A673 (cell line): ENCODE data around the gene GGCT. TPM values are rescaled to one million over a fixed set of nuclear protein-coding genes. Genes with fewer than 3 reads are reported as not detected.
"Not testable (repeated sequence)": the region's sequence is repeated elsewhere in the genome, so short reads cannot be mapped to it uniquely, and the experiment has no call there.

Experiments
- BruUV-seq: library from RNA; stranded (reverse); fragments of 400-500 nt; replicated peaks from 2 replicates; lab custom pipeline; 2021; lab: Mats Ljungman, UMichigan
- CTCF ChIA-PET: fragments of 300-600 bp; sonication (Branson Sonifier 250); formaldehyde crosslinking; loops from one replicate; lab custom pipeline; 2022; ENCODE audit warnings: antibody characterized with exemption; lab: Charles Lee
- POLR2A ChIA-PET: fragments of 300-600 bp; sonication (Branson Sonifier 250); formaldehyde crosslinking; loops from one replicate; lab custom pipeline; 2022; ENCODE audit warnings: antibody characterized with exemption; ENCODE audit not compliant: low non-redundant PET; lab: Charles Lee
- DNase-seq: peaks from one replicate; pipeline ENCODE4 v3.0.0-alpha.2; 2015; ENCODE audit warnings: low spot score
- H3K27ac ChIP-seq: fragments of 200-600 bp; sonication (generic); 2 replicates; pipeline ENCODE4 v1.5.1; 2016; ENCODE audit warnings: mixed run types, low read depth, mild to moderate bottlenecking, mixed read lengths, antibody characterized with exemption, low read length; ENCODE audit not compliant: poor library complexity, severe bottlenecking
- H3K27me3 ChIP-seq: fragments of 200-600 bp; sonication (generic); replicated peaks from 2 replicates; pipeline ENCODE4 v1.6.1; 2017; ENCODE audit warnings: mixed run types, low read depth, mild to moderate bottlenecking, mixed read lengths, antibody characterized with exemption, low read length; ENCODE audit not compliant: insufficient read depth, poor library complexity
- H3K36me3 ChIP-seq: fragments of 200-600 bp; sonication (generic); 2 replicates; pipeline ENCODE4 v1.6.1; 2016; ENCODE audit warnings: mixed run types, mild to moderate bottlenecking, mixed read lengths, antibody characterized with exemption, low read length; ENCODE audit not compliant: insufficient read depth, poor library complexity, severe bottlenecking
- H3K4me1 ChIP-seq: fragments of 200-600 bp; sonication (generic); 2 replicates; pipeline ENCODE4 v1.6.1; 2017; ENCODE audit warnings: mixed run types, mild to moderate bottlenecking, mixed read lengths, antibody characterized with exemption, low read length; ENCODE audit not compliant: insufficient read depth, poor library complexity, severe bottlenecking
- H3K4me3 ChIP-seq: fragments of 200-600 bp; sonication (generic); 2 replicates; pipeline ENCODE4 v1.5.1; 2016; ENCODE audit warnings: low read depth, mixed run types, mild to moderate bottlenecking, mixed read lengths, low read length; ENCODE audit not compliant: poor library complexity, severe bottlenecking
- H3K9me3 ChIP-seq: fragments of 200-600 bp; sonication (generic); 2 replicates; pipeline ENCODE4 v1.6.1; 2016; ENCODE audit warnings: mixed run types, low read depth, mild to moderate bottlenecking, mixed read lengths, antibody characterized with exemption, low read length; ENCODE audit not compliant: poor library complexity, severe bottlenecking
- CTCF ChIP-seq: fragments of 300-800, 200-600 bp; sonication (generic); conservative IDR thresholded peaks from 2 replicates; pipeline ENCODE4 v1.5.1; 2017; ENCODE audit warnings: low read depth, mild to moderate bottlenecking, antibody characterized with exemption, low read length, moderate library complexity, mixed read lengths
- EZH2 ChIP-seq: fragments of 200-600 bp; sonication (generic); IDR thresholded peaks from 2 replicates; pipeline ENCODE4 v1.6.1; 2017; ENCODE audit warnings: borderline replicate concordance, low read depth, mild to moderate bottlenecking, mixed read lengths, antibody characterized with exemption, low read length; ENCODE audit not compliant: poor library complexity, severe bottlenecking
- intact Hi-C: fragments of 100-400 bp; cut with micrococcal nuclease; formaldehyde crosslinking; loops from one replicate; pipeline ENCODE4 v1.10.0; 2022; ENCODE audit not compliant: unreplicated experiment
- total RNA-seq: library from RNA; stranded (reverse); gene quantifications from 2 replicates; pipeline ENCODE4 v1.2.3, GENCODE V29; 2021

The GGCT gene
- total RNA-seq, 1 experiment from 2014 or later = 66.0 TPM

DNA sequence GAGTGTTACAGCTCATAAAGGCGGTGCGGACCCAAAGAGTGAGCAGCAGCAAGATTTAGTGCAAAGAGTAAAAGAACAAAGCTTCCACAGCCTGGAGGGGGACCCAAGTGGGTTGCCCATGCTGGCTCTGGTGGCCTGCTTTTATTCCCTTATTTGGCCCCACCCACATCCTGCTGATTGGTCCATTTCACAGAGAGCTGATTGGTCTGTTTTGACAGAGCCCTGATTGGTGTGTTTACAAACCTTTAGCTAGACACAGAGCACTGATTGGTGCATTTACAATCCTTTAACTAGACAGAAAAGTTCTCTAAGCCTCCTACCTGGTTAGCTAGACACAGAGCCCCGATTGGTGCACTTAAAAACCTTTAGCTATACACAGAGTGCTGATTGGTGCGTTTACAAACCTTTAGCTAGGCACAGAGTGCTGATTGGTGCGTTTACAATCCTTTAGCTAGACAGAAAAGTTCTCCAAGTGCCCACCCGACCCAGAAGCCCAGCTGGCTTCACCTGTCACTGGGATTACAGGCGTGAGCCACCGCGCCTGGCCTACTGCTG, 2.8 kb upstream of the GGCT start:
- H3K4me3 ChIP-seq, intact Hi-C loops, H3K4me1 ChIP-seq, DNase-seq, CTCF ChIA-PET, H3K36me3 ChIP-seq, H3K27ac ChIP-seq, BruUV-seq, H3K9me3 ChIP-seq, POLR2A ChIA-PET, H3K27me3 ChIP-seq: not testable (repeated sequence)

DNA sequence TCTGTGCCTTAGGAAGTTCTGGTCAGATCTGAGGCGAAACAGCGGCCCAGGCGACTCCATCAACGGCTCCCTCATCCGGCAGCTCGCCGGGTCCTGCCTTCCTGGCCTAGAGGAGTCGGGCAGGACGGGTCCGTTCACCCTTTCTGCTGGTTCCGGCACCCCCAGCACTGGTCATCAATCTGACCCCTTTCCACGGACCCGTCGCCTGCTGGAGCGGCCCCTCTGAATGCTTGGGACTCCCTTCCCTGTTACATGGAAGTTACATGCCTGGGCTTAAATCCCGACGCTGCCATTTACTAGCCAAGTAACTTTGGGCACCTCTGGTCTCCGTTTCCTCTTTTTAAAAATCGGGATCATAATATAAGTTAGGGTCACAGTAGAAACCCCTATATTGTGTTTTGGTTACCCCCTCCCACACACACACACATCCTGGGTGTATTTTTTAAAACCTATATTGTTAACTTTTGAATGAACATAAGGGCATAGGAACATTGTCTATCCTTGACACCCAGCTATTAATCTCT, 607 bp upstream of the GGCT start:
- no peak for DNase-seq
- Histone ChIP-seq H3K27ac (peak overlapping the region; percentile 51), H3K27me3 (no peaks in the 10 kb centered on the region), H3K36me3 (no peaks in the 10 kb centered on the region), H3K9me3 (no peaks in the 10 kb centered on the region), H3K4me1 (no peaks in the 10 kb centered on the region), H3K4me3 (peak overlapping the region; percentile 81)
- intact Hi-C loops = no loop called here
- ChIA-PET CTCF (no interaction called here), POLR2A (no interaction called here)
- BruUV-seq = TSS peak; percentile 88
- TF ChIP-seq EZH2 (no peak), CTCF (no peak)

DNA sequence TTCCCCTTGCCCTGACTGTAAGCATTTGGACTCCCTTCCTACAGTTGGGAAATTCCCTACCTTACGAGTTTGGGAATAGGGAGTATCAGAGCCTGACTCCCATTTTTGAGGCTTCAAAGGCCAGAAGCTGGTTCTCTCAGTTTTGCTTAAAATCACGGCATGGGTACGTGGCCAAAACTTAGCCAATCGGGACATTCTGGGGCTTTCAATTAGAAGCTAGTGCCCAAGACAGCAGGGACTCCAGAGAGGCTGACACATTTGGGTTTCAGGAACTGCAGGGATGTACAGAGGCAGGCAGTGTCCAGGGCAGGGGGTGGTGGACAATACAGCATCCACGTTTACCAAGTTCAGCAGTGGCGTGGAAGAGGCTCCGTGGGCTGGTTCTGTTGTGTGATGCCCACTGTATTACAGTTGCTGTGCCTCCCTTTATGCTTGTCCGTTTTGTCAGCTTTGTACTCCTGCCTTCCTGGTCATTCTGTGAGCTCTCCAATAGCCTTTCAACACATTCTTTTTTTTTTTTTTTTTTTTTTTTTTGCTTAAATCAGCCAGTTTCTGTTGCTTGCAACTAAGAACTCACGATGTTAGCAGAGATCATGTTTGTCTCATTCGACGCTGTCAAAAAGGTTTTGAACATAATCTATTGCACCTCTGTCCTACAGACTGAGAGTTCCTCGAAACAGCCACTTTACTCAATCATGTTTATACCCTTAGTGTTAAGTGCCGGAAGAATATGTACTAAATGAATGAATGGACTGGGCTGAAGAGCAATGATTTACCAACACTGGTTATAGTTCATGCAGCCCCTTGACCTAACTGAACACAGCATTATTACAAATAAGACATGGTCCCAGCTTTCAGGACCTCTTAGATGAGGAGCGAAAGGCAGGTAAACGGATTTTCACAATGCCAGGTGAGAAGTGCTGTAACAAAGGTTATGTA, 1.1 kb downstream of the GGCT start:
- peak overlapping the region; percentile 80 for H3K27ac ChIP-seq
- DNase-seq = no peak
- H3K9me3 ChIP-seq = no peaks in the 10 kb centered on the region
- H3K4me1 ChIP-seq = no peaks in the 10 kb centered on the region
- intact Hi-C loops = no loop called here
- BruUV-seq = TSS peak; percentile 60
- TF ChIP-seq EZH2 (no peak), CTCF (no peak)
- POLR2A ChIA-PET = interaction anchor here (0.7 kb wide), 1 partner anchor 192 kb away, joined by 19 read pairs; no protein-coding TSS in a partner anchor
- no peaks in the 10 kb centered on the region for H3K27me3 ChIP-seq
- CTCF ChIA-PET = no interaction called here
- no peaks in the 10 kb centered on the region for H3K36me3 ChIP-seq
- H3K4me3 ChIP-seq = peak overlapping the region; percentile 81
